GM12801 (cell line): ENCODE results near the gene GSAP.

Experiments
- TF ChIP-seq, protein P1 (sequence below): IDR thresholded peaks from one replicate; pipeline ENCODE4 v1.5.1; 2011; ENCODE audit warnings: control low read depth; ENCODE audit not compliant: insufficient read length; ENCODE audit errors: extremely low read depth

GSAP gene

DNA sequence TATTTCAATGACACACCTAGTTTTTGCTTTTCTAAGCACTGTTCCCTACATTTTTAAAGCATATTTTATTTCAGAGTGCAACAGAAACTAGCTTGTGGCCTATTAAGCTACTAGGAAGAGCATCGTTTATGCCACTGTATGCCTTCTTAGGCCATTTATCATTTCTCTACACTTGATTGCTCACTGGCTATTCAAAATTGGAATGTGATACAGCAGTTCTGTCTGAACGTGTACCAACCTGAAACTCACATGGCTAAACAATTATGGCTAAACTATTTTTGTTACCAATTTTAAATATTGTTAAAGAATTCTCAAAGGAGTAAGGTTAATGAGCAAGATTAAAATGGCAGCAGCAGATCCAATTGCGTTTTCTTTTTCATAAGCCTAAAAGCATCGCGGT lies 105.2 kb downstream of the GSAP start:
- TF ChIP-seq, protein P1, sequence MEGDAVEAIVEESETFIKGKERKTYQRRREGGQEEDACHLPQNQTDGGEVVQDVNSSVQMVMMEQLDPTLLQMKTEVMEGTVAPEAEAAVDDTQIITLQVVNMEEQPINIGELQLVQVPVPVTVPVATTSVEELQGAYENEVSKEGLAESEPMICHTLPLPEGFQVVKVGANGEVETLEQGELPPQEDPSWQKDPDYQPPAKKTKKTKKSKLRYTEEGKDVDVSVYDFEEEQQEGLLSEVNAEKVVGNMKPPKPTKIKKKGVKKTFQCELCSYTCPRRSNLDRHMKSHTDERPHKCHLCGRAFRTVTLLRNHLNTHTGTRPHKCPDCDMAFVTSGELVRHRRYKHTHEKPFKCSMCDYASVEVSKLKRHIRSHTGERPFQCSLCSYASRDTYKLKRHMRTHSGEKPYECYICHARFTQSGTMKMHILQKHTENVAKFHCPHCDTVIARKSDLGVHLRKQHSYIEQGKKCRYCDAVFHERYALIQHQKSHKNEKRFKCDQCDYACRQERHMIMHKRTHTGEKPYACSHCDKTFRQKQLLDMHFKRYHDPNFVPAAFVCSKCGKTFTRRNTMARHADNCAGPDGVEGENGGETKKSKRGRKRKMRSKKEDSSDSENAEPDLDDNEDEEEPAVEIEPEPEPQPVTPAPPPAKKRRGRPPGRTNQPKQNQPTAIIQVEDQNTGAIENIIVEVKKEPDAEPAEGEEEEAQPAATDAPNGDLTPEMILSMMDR, result no peak

DNA sequence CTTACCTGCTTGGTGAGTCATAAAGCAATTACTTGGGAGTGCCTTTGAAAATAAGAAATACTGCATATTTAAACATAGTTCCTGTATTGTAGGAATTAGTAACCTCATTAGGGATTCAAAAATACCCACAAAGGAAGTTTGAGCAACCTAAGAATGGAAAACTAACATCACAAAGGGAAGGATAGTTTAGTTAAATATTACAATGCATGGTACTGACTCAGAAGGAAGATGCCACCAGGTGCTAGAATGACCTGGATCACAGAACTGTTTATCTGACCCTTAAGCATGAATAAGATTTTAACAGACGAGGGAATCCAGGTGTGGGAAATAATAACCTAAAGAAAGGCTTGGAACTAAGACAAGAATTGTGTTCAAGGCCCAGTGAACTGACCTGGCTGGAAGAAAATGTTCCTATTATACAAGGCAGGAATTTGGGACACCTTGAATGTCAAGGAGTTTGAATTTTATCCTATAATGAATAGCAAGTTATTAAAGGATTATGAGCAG lies 106.4 kb downstream of the GSAP start:
- TF ChIP-seq, protein P1, result no peak

DNA sequence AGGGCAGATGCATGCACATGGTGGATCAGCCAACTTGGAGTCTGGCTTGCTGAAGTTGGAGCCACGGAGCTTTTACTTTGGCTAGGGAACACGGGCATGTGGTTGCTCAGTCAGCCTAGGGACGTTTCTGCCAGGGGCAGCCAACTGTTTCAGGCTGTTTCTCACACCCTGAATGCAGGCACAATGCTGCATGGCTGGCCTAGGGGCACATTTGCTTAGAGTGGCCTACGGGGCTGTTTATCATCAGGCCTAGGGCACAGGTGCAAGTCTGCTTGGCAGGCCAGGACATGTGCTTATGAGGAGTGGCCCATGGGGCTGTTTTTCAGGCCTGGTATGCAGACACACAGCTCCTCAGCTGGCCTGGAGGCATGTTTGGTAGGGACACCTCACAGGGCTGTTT lies 107.4 kb downstream of the GSAP start:
- TF ChIP-seq, protein P1, result no peak

DNA sequence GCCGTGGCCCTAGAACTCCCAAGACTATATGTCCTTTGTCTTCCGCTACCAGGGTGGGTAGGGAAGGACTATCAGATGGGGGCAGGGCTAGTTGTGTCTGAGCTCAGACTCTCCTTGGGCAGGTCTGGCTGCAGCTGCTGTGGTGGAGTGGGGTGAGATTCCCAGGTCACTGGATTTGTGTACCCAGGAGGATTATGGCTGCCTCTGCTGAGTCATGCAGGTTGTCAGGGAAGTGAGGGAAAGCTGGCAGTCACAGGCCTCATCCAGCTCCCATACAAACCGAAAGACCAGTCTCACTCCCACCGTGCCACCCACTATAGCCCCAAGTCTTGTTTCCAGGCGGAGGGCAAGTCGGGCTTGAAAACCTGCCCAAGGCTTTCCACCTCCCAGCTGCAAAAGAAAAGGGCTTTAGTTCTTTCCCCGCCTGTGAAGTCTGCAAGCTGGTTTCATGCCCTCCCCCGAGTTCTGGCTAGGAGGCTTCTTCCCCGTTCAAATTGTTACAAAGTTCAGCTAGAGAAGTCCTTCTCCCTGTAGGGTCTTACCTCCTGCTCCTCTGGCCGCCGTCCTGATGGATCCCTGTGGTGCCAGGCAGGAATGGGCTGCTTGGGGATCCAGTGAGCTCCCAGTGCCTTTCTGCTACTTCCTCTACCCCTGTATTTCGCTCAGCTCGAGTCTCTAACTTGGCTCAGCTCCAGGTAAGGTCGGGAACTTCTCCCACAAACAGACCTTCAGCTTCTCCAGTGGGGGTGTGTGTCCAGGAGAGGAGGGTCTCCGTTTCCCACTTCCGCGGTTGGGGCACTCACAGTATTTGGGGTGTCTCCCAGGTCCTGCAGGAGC lies 109.7 kb downstream of the GSAP start:
- TF ChIP-seq, protein P1, result no peak

DNA sequence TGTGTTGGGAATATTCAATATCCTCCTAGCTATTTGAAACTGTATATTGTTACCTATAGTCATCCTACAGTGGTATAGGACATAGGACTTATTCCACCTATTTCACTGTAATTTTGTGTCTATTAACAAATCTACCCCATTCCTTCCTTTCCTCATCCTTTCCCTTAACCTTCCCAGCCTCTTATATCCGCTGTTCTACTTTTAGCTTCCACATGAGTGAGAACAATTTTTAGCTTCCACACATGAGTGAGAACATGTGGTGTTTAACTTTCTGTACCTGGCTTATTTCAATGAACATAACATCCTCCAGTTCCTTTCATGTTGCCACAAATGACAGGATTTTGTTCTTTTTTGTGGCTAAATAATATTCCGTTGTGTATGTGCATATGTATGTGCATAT lies 120.6 kb downstream of the GSAP start:
- TF ChIP-seq, protein P1, result no peak

DNA sequence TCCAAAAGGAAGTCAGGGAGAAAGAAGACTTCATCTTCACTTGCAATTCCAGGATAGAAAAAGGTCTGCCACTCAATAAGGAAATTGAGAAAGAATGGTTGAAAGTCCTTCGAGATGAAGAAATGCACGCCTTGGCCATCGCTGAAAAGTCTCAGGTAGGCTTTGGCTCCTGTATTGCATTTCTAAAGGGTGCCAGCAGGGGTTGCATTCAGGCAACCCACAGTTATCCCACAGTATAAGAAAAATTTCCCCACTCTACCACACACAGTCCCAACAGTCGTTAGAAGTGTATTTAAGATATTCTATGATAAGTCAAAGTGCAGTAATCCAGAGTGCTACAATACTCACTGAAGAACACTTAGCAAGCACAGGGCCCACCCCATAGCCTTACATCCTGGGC lies 123.1 kb downstream of the GSAP start:
- TF ChIP-seq, protein P1, result no peak

DNA sequence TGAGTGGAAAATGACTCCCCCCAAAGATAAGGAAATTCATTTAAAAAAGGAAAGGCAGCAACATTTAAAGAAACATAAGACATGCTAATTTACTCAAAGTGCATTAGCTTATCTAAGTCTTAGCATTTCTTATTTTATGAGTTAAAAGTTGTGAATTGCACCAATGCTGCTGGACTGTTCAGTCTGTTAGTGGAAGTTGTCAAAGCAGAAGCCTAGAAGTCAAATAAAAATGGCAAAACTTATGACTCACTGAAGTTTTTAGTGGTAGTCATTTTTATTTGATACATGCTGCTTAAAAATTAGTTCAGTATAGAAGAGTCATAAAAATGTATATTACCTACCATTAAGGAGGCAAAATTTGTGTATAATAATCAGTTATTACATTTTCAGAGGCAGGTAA lies 125.7 kb downstream of the GSAP start:
- TF ChIP-seq, protein P1, result no peak
